ENCODE data around the gene PRKN.

DNA sequence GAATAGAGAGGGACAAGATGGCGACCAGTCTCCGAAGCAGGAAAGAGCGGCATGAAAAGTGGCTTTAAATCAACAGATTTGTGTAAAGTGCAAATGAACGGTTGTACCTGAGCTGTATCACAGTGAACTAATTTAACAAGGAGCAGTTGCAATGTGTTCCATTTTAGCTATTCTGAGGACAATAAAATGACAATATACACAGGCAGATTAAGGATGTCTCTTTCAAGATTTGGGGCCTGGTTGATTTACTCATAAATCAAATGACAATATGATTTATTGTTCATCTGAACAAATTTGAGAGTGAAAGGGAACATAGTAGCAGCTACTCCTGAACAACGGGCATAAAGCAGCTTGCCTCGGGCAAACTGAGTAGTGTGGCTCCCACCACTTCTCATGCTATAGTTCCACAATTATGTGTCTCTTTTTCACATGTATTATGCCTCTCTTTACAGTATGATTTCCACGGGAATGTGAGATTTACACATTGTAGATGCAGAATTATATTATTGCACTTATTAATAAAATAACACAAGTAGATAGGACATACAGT, 1249.6 kb downstream of the PRKN start:
- TF ChIP-seq, protein P1, sequence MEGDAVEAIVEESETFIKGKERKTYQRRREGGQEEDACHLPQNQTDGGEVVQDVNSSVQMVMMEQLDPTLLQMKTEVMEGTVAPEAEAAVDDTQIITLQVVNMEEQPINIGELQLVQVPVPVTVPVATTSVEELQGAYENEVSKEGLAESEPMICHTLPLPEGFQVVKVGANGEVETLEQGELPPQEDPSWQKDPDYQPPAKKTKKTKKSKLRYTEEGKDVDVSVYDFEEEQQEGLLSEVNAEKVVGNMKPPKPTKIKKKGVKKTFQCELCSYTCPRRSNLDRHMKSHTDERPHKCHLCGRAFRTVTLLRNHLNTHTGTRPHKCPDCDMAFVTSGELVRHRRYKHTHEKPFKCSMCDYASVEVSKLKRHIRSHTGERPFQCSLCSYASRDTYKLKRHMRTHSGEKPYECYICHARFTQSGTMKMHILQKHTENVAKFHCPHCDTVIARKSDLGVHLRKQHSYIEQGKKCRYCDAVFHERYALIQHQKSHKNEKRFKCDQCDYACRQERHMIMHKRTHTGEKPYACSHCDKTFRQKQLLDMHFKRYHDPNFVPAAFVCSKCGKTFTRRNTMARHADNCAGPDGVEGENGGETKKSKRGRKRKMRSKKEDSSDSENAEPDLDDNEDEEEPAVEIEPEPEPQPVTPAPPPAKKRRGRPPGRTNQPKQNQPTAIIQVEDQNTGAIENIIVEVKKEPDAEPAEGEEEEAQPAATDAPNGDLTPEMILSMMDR (IDR thresholded peaks at IDR 0.05): no peak
- TF ChIP-seq POLR2A (IDR thresholded peaks at IDR 0.05): no peak
